H1 (cell line): ENCODE results near the gene CALM3. TPM values are rescaled to one million over a fixed set of nuclear protein-coding genes. Genes with fewer than 3 reads are reported as not detected.

Experiments
- CTCF ChIA-PET: fragments of 300-600 bp; sonication (Branson Sonifier 250); formaldehyde crosslinking; loops from one replicate; lab custom pipeline; 2021; ENCODE audit not compliant: partially characterized antibody; lab: Charles Lee
- POLR2A ChIA-PET: fragments of 300-600 bp; sonication (Branson Sonifier 250); formaldehyde crosslinking; loops from one replicate; lab custom pipeline; 2021; ENCODE audit warnings: inconsistent platforms; ENCODE audit not compliant: partially characterized antibody; lab: Charles Lee
- DNase-seq, 2 experiments: peaks; one replicate each; pipeline versions ENCODE4 v3.0.0 to v3.0.0-alpha.2; 2010 to 2022; ENCODE audit warnings: low spot score in 2 of 2, low read depth in 1 of 2, mixed read lengths in 1 of 2
- FAIRE-seq: peaks from 2 replicates; lab custom pipeline; 2011; peaks lifted over from hg19 to GRCh38; lab: Jason Lieb, UNC
- H2AFZ ChIP-seq: 2 replicates; pipeline ENCODE4 v1.8.1; 2012; ENCODE audit warnings: low read length, inconsistent platforms
- H2AK5ac ChIP-seq: 2 replicates; pipeline ENCODE4 v1.6.1; 2013; ENCODE audit warnings: low read depth, low read length
- H2BK120ac ChIP-seq: replicated peaks from 2 replicates; pipeline ENCODE3; 2013; ENCODE audit warnings: low read depth, low read length, inconsistent platforms
- H2BK12ac ChIP-seq: 2 replicates; pipeline ENCODE4 v1.6.1; 2013; ENCODE audit warnings: low read depth, low read length
- H2BK15ac ChIP-seq: 2 replicates; pipeline ENCODE4 v1.6.1; 2013; ENCODE audit warnings: low read length
- H2BK20ac ChIP-seq: 2 replicates; pipeline ENCODE4 v1.6.1; 2013; ENCODE audit warnings: low read length
- H2BK5ac ChIP-seq: 2 replicates; pipeline ENCODE4 v1.6.1; 2013; ENCODE audit warnings: low read depth, low read length
- H3K14ac ChIP-seq: 2 replicates; pipeline ENCODE4 v1.6.1; 2013; ENCODE audit warnings: inconsistent platforms; ENCODE audit not compliant: insufficient read length
- H3K18ac ChIP-seq: 2 replicates; pipeline ENCODE4 v1.6.1; 2013; ENCODE audit warnings: low read length; ENCODE audit errors: extremely low read depth
- H3K23ac ChIP-seq: 2 replicates; pipeline ENCODE4 v1.6.1; 2013; ENCODE audit warnings: inconsistent platforms; ENCODE audit not compliant: insufficient read length
- H3K23me2 ChIP-seq: 2 replicates; pipeline ENCODE4 v1.6.1; 2013; ENCODE audit warnings: low read depth, low read length
- H3K27ac ChIP-seq: 2 replicates; pipeline ENCODE4 v1.6.1; 2011; ENCODE audit warnings: low read depth, low read length, inconsistent platforms
- H3K27me3 ChIP-seq, 4 experiments: replicated peaks in 1 of 4; 1 replicate in 1 of 4; 2 replicates in 3 of 4; pipeline versions ENCODE4 v1.6.1 to v1.8.1; 2011 to 2013; ENCODE audit warnings: low read length in 3 of 4, mild to moderate bottlenecking in 3 of 4, inconsistent platforms in 2 of 4, mixed read lengths in 2 of 4, moderate library complexity in 1 of 4; ENCODE audit not compliant: control insufficient read depth in 3 of 4, insufficient read depth in 3 of 4; ENCODE audit errors: extremely low read depth in 1 of 4
- H3K36me3 ChIP-seq, 4 experiments: 2 replicates each; pipeline versions ENCODE4 v1.6.1 to v1.8.1; 2011 to 2013; ENCODE audit warnings: mild to moderate bottlenecking in 4 of 4, low read length in 3 of 4, moderate library complexity in 2 of 4, control low read depth in 1 of 4, inconsistent platforms in 1 of 4; ENCODE audit not compliant: insufficient read depth in 4 of 4, control insufficient read depth in 2 of 4
- H3K4ac ChIP-seq: replicated peaks from 2 replicates; pipeline ENCODE3; 2013; ENCODE audit warnings: low read length, low read depth, mixed read lengths, inconsistent platforms; ENCODE audit not compliant: insufficient read length
- H3K4me1 ChIP-seq, 4 experiments: replicated peaks in 1 of 4; 1 replicate in 1 of 4; 2 replicates in 3 of 4; pipeline versions ENCODE4 v1.6.1 to v1.8.1; 2011 to 2013; ENCODE audit warnings: low read length in 3 of 4, inconsistent platforms in 2 of 4, mixed read lengths in 1 of 4; ENCODE audit not compliant: insufficient read depth in 4 of 4, control insufficient read depth in 3 of 4
- H3K4me2 ChIP-seq, 2 experiments: 2 replicates each; pipeline versions ENCODE4 v1.6.1 to v1.8.1; 2011 to 2013; ENCODE audit warnings: low read depth in 2 of 2, low read length in 2 of 2, control low read depth in 1 of 2, inconsistent platforms in 1 of 2, mild to moderate bottlenecking in 1 of 2; ENCODE audit not compliant: insufficient read depth in 1 of 2
- H3K4me3 ChIP-seq, 4 experiments: fragments of 200-600, 300-600 bp in 1 of 4; sonication (generic), shearing (Covaris generic), sonication (Bioruptor Twin) in 1 of 4; 2 replicates each; pipeline versions ENCODE4 v1.5.1 to v1.8.1; 2011 to 2016; ENCODE audit warnings: low read length in 4 of 4, low read depth in 3 of 4, control low read depth in 2 of 4, inconsistent platforms in 2 of 4, mild to moderate bottlenecking in 2 of 4, mixed read lengths in 1 of 4, moderate library complexity in 1 of 4; ENCODE audit not compliant: insufficient read depth in 2 of 4; ENCODE audit errors: extremely low read depth in 1 of 4
- H3K56ac ChIP-seq: replicated peaks from 2 replicates; pipeline ENCODE3; 2013; ENCODE audit warnings: low read depth, mild to moderate bottlenecking, mixed read lengths, low read length, inconsistent platforms; ENCODE audit not compliant: insufficient read length
- H3K79me1 ChIP-seq: 2 replicates; pipeline ENCODE4 v1.6.1; 2013; ENCODE audit warnings: low read depth, low read length, control low read depth
- H3K79me2 ChIP-seq, 2 experiments: 2 replicates each; pipeline versions ENCODE4 v1.6.1 to v1.8.1; 2012 to 2013; ENCODE audit warnings: low read length in 2 of 2, mild to moderate bottlenecking in 2 of 2, inconsistent platforms in 1 of 2; ENCODE audit not compliant: insufficient read depth in 2 of 2, control insufficient read depth in 1 of 2
- H3K9ac ChIP-seq, 4 experiments: replicated peaks in 1 of 4; 1 replicate in 1 of 4; 2 replicates in 3 of 4; pipeline versions ENCODE4 v1.6.1 to v1.8.1; 2011 to 2013; ENCODE audit warnings: low read depth in 3 of 4, low read length in 3 of 4, control low read depth in 2 of 4, mild to moderate bottlenecking in 2 of 4, moderate library complexity in 2 of 4, inconsistent platforms in 1 of 4; ENCODE audit errors: extremely low read depth in 1 of 4
- H3K9me3 ChIP-seq, 2 experiments: 2 replicates each; pipeline versions ENCODE4 v1.6.1 to v1.8.1; 2012 to 2013; ENCODE audit warnings: mild to moderate bottlenecking in 2 of 2, moderate library complexity in 2 of 2, control low read depth in 1 of 2, inconsistent platforms in 1 of 2, low read depth in 1 of 2, low read length in 1 of 2, mixed read lengths in 1 of 2; ENCODE audit not compliant: insufficient read depth in 2 of 2
- H4K20me1 ChIP-seq, 2 experiments: replicated peaks in 1 of 2; 2 replicates each; pipeline versions ENCODE3 to v1.8.1; 2011 to 2013; ENCODE audit warnings: inconsistent platforms in 2 of 2, low read length in 2 of 2, mild to moderate bottlenecking in 1 of 2; ENCODE audit not compliant: insufficient read depth in 2 of 2, control insufficient read depth in 1 of 2
- H4K5ac ChIP-seq: 2 replicates; pipeline ENCODE4 v1.6.1; 2013; ENCODE audit warnings: low read length, low read depth, mixed read lengths, inconsistent platforms; ENCODE audit not compliant: insufficient read length
- H4K8ac ChIP-seq: 2 replicates; pipeline ENCODE4 v1.8.0; 2013; ENCODE audit warnings: mild to moderate bottlenecking, moderate library complexity, low read length, inconsistent platforms; ENCODE audit not compliant: insufficient read depth; ENCODE audit errors: extremely low read depth
- H4K91ac ChIP-seq: replicated peaks from 2 replicates; pipeline ENCODE3; 2013; ENCODE audit warnings: low read length, mixed read lengths, inconsistent platforms; ENCODE audit not compliant: insufficient read length
- BACH1 ChIP-seq: IDR thresholded peaks from 2 replicates; pipeline ENCODE4 v1.6.1; 2012; ENCODE audit warnings: low read length, improper control_type of control experiment
- RXRA ChIP-seq: IDR thresholded peaks from 2 replicates; pipeline ENCODE4 v1.6.1; 2011; ENCODE audit warnings: low read depth, mild to moderate bottlenecking, low read length, moderate library complexity; ENCODE audit not compliant: insufficient read depth
- SUZ12 ChIP-seq: fragments of 200-600 bp; sonication (generic); IDR thresholded peaks from 2 replicates; pipeline ENCODE4 v1.6.1; 2012; ENCODE audit warnings: mild to moderate bottlenecking, inconsistent platforms, low read length, moderate library complexity, mixed read lengths
- WGBS, 2 experiments: shearing (Covaris generic) in 1 of 2; methylation state at CpG; one replicate each; pipeline versions ENCODE4 v1.1.6 to v1.1.7; 2013 to 2015; ENCODE audit warnings: low lambda C conversion rate in 2 of 2, mixed read lengths in 2 of 2, inconsistent platforms in 1 of 2, low coverage in 1 of 2, missing lambda C conversion rate in 1 of 2; ENCODE audit not compliant: insufficient replicate concordance in 2 of 2, insufficient coverage in 1 of 2, insufficient read length in 1 of 2; ENCODE audit errors: extremely low coverage in 1 of 2, missing lambda C conversion rate in 1 of 2; 5-methylcytosine and 5-hydroxymethylcytosine counted together
- polyA plus RNA-seq, 7 experiments: library from polyadenylated mRNA; depleted of rRNA in 3 of 7; stranded (reverse) in 5 of 7; unstranded in 2 of 7; fragments of >200 nt in 5 of 7; fragments of 200-250 nt in 2 of 7; gene quantifications; 1 replicate in 5 of 7; 2 replicates in 1 of 7; 4 replicates in 1 of 7; pipeline versions ENCODE4 v1.2.1 to v1.2.3, GENCODE V29; 2011 to 2013; ENCODE audit warnings: missing spikeins in 2 of 7, mixed read lengths in 2 of 7
- total RNA-seq: library from RNA; stranded (reverse); fragmentation: NEBNext Ultra II Directional; extraction: Animal tissue kit (Norgen Biotek cat#: 25700); gene quantifications from 2 replicates; pipeline ENCODE4 v1.2.1, GENCODE V29; 2021

The CALM3 gene
- total and polyA plus RNA-seq, 2 of the 8 experiments (the other 6 are each of a cell fraction or from before 2014, with no cell fraction given), result 315 to 326 TPM

DNA sequence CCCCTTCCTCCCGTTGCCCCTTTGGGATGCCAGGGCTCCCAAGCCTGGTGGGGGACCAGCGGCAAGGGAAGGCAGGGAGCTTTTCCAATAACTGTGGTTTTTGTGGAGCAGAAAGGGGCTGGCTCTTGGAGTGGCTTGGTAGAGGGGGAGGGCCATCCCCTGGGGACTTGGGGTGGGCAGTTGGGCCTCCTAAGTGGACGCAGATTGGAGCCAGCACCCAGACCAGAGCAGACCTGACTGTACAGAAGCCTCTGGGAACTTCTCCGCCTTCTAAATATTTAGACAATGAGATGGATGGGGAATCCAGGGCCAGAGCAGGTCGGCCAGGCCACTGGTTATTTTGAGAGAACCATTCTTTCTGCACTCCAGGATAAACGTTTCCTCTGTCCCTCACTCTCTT lies 19.6 kb downstream of the CALM3 start:
- FAIRE-seq, result no peak
- Histone ChIP-seq H2BK12ac (no peak overlapping the region), H2BK15ac (no peak overlapping the region), H4K91ac (no peak overlapping the region), H4K5ac (no peak overlapping the region), H4K20me1 (no peaks in the 10 kb centered on the region), H3K27me3 (no peaks in the 10 kb centered on the region), H2AK5ac (no peak overlapping the region), H4K8ac (no peak overlapping the region), H3K4me1 (peaks cover 0 to 10% (median 4%) of the 10 kb centered on the region in 4 experiments; a peak in 4 of 7 replicates), H3K79me2 (no peaks in the 10 kb centered on the region), H3K4me3 (no peak overlapping the region), H3K9me3 (no peaks in the 10 kb centered on the region), H3K4ac (no peak overlapping the region), H3K18ac (no peak overlapping the region), H2AFZ (0 out of 2 replicates have a peak overlapping the region, but pooled peaks have one; percentile 73), H3K23me2 (no peaks in the 10 kb centered on the region), H2BK20ac (no peak overlapping the region), H3K14ac (no peak overlapping the region), H3K4me2 (0 out of 4 replicates have a peak overlapping the region, but pooled peaks of 1 of the 2 experiments have one; percentile 6), H3K36me3 (no peaks in the 10 kb centered on the region), H2BK5ac (no peak overlapping the region), H2BK120ac (no peak overlapping the region), H3K79me1 (no peaks in the 10 kb centered on the region), H3K27ac (no peak overlapping the region), H3K56ac (no peak overlapping the region), H3K23ac (no peak overlapping the region), H3K9ac (no peak overlapping the region)
- ChIA-PET POLR2A (interaction anchor here (1.1 to 2.6 kb wide), 4 partner anchors 9 to 20 kb away, joined by 3 to 10 read pairs (median 6); no protein-coding TSS in a partner anchor), CTCF (interaction anchor here (0.6 to 15.6 kb wide), 13 partner anchors 4 to 608 kb away, joined by 3 to 341 read pairs (median 6); partner anchors contain the start of genes DACT3 and PTGIR)
- DNase-seq, result no peak
- 82% methylated on average over 6 of the region's 6 CpGs; no CpG with 5 or more reads in 1 of the 2 experiments for WGBS, 2 experiments
- no peak for TF ChIP-seq BACH1
- TF ChIP-seq RXRA, result no peak
- TF ChIP-seq SUZ12, result no peak
